ENCODE measurements around the gene ARMC8.

ARMC8 gene

GRCh38 chr3:138323971-138324370 is 136.9 kb downstream of the ARMC8 start:
- no peak for DNase-seq

- DNase-seq = no peak
Measured at GRCh38 chr3:138325990-138326389, 138.9 kb downstream of the ARMC8 start.

GRCh38 chr3:138326866-138327595 is 139.9 kb downstream of the ARMC8 start:
- DNase-seq = no peak

- no peak for DNase-seq
Measured at GRCh38 chr3:138327831-138328230, 140.7 kb downstream of the ARMC8 start.

GRCh38 chr3:138328341-138328740 is 141.2 kb downstream of the ARMC8 start:
- DNase-seq = no peak

GRCh38 chr3:138329127-138329983 is 142.3 kb downstream of the ARMC8 start, which contains the start of gene NME9:
Gene NME9 (minus strand): TSS chr3:138329851. CDS start chr3:138329335, 516 bp downstream.
- peak; percentile 87 for DNase-seq

- DNase-seq = no peak
Measured at GRCh38 chr3:138329984-138330293, 142.8 kb downstream of the ARMC8 start.

GRCh38 chr3:138331143-138331894 is 144.2 kb downstream of the ARMC8 start:
- no peak for DNase-seq

GRCh38 chr3:138332472-138333073 is 145.5 kb downstream of the ARMC8 start:
- peak; percentile 37 for DNase-seq

- no peak for DNase-seq
Measured at GRCh38 chr3:138334608-138335007, 147.5 kb downstream of the ARMC8 start.

GRCh38 chr3:138336454-138336999 is 149.4 kb downstream of the ARMC8 start:
- DNase-seq = no peak

- no peak for DNase-seq
Measured at GRCh38 chr3:138338244-138338643, 151.1 kb downstream of the ARMC8 start.

- no peak for DNase-seq
Measured at GRCh38 chr3:138338811-138339210, 151.7 kb downstream of the ARMC8 start.

GRCh38 chr3:138340511-138340910 is 153.4 kb downstream of the ARMC8 start:
- DNase-seq = no peak

- no peak for DNase-seq
Measured at GRCh38 chr3:138344754-138345153, 157.7 kb downstream of the ARMC8 start.

Data from EL (cell line).